Testis (tissue), 2 donors: ENCODE data around the gene TAF11L13.
"Not testable (repeated sequence)": the region's sequence is repeated elsewhere in the genome, so short reads cannot be mapped to it uniquely, and the experiment has no call there.

ENCODE experiments used
- POLR2A ChIP-seq: fragments of 450-650 bp; IDR thresholded peaks from one replicate; pipeline ENCODE4 v1.6.1; 2017; ENCODE audit warnings: antibody characterized with exemption, mild to moderate bottlenecking, moderate library complexity
- TF ChIP-seq, protein P1 (sequence below), 3 experiments: fragments of 450-650 bp in 2 of 3; fragments of 200-600 bp in 1 of 3; sonication (generic) in 1 of 3; IDR thresholded peaks; one replicate each; pipeline ENCODE4 v1.5.1; 2016 to 2019; ENCODE audit warnings: antibody characterized with exemption in 3 of 3, mild to moderate bottlenecking in 2 of 3, moderate library complexity in 1 of 3

DNA sequence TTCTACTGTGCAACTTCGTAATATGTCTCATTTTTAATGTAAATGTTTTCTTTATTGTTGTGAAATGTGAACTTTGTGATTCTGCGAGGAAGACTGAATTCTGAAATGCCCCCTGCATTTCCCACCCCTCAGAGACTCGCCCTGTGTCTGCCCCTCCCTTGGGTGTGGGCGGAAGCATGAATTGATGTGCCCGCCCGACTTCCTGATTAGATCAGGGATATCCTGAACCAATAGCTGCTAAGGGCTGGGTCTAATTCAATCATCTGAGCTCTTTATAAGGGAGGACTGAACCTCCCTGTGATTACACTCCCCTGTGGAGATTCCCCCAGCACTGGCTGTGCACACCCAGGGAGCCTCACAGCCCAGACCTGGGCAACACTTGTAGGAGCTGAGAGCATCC is 28.0 kb upstream of the TAF11L13 start, which contains the start of gene TAF11L11:
- TF ChIP-seq, protein P1, sequence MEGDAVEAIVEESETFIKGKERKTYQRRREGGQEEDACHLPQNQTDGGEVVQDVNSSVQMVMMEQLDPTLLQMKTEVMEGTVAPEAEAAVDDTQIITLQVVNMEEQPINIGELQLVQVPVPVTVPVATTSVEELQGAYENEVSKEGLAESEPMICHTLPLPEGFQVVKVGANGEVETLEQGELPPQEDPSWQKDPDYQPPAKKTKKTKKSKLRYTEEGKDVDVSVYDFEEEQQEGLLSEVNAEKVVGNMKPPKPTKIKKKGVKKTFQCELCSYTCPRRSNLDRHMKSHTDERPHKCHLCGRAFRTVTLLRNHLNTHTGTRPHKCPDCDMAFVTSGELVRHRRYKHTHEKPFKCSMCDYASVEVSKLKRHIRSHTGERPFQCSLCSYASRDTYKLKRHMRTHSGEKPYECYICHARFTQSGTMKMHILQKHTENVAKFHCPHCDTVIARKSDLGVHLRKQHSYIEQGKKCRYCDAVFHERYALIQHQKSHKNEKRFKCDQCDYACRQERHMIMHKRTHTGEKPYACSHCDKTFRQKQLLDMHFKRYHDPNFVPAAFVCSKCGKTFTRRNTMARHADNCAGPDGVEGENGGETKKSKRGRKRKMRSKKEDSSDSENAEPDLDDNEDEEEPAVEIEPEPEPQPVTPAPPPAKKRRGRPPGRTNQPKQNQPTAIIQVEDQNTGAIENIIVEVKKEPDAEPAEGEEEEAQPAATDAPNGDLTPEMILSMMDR (IDR thresholded peaks at IDR 0.05) = not testable (repeated sequence)
- TF ChIP-seq POLR2A = not testable (repeated sequence)
